Measurements from ENCODE around the gene TCF15.

- TF ChIP-seq CTCF (IDR thresholded peaks at IDR 0.05; ENCODE audit: insufficient read depth, low read depth, low read length) (no peak), EZH2 (IDR thresholded peaks at IDR 0.05; ENCODE audit: insufficient read depth, low read length) (no peak)
Measured at GRCh38 chr20:588476-588875, 21.6 kb downstream of the TCF15 start.

Data from astrocyte (in vitro differentiated cells and primary cell).